Calu3 (cell line): ENCODE data around the gene CFAP299. TPM values are rescaled to one million over a fixed set of nuclear protein-coding genes. Genes with fewer than 3 reads are reported as not detected.

ENCODE experiments used
- BruUV-seq: library from RNA; stranded (reverse); fragments of 400-500 nt; replicated peaks from 2 replicates; lab custom pipeline; 2021; lab: Mats Ljungman, UMichigan
- CTCF ChIA-PET: fragments of 300-600 bp; sonication (Branson Sonifier 250); formaldehyde crosslinking; loops from one replicate; lab custom pipeline; 2022; ENCODE audit warnings: antibody characterized with exemption; lab: Charles Lee
- DNase-seq: peaks from one replicate; pipeline ENCODE4 v3.0.0; 2022
- H3K27ac Mint-ChIP-seq: one replicate; pipeline ENCODE4 v1.8.0; 2022; ENCODE audit warnings: mixed read lengths; ENCODE audit not compliant: unreplicated experiment
- H3K27me3 Mint-ChIP-seq: one replicate; pipeline ENCODE4 v1.8.0; 2022; ENCODE audit warnings: mixed read lengths; ENCODE audit not compliant: unreplicated experiment
- H3K36me3 Mint-ChIP-seq: one replicate; pipeline ENCODE4 v1.8.0; 2022; ENCODE audit warnings: mild to moderate bottlenecking, moderate library complexity, mixed read lengths; ENCODE audit not compliant: insufficient read depth, unreplicated experiment
- H3K4me1 Mint-ChIP-seq: one replicate; pipeline ENCODE4 v1.8.0; 2022; ENCODE audit warnings: mild to moderate bottlenecking, low read depth, mixed read lengths; ENCODE audit not compliant: unreplicated experiment
- H3K4me3 Mint-ChIP-seq: one replicate; pipeline ENCODE4 v1.8.0; 2022; ENCODE audit warnings: mild to moderate bottlenecking, low read depth, moderate library complexity, mixed read lengths; ENCODE audit not compliant: unreplicated experiment
- H3K9me3 Mint-ChIP-seq: one replicate; pipeline ENCODE4 v1.8.0; 2022; ENCODE audit warnings: low read depth, mixed read lengths; ENCODE audit not compliant: unreplicated experiment
- intact Hi-C: fragments of 100-400 bp; cut with micrococcal nuclease; formaldehyde crosslinking; loops from one replicate; pipeline ENCODE4 v1.10.0; 2022; ENCODE audit not compliant: unreplicated experiment
- total RNA-seq: library from RNA; stranded (reverse); gene quantifications from 2 replicates; pipeline ENCODE4 v1.2.3, GENCODE V29; 2022
- TF ChIP-seq, protein P1 (sequence below): fragments of 200-600 bp; IDR thresholded peaks from one replicate; pipeline ENCODE4 v1.8.0; 2022; ENCODE audit warnings: antibody characterized with exemption; ENCODE audit not compliant: unreplicated experiment

CFAP299 gene
- total RNA-seq, 1 experiment from 2014 or later: not detected

DNA sequence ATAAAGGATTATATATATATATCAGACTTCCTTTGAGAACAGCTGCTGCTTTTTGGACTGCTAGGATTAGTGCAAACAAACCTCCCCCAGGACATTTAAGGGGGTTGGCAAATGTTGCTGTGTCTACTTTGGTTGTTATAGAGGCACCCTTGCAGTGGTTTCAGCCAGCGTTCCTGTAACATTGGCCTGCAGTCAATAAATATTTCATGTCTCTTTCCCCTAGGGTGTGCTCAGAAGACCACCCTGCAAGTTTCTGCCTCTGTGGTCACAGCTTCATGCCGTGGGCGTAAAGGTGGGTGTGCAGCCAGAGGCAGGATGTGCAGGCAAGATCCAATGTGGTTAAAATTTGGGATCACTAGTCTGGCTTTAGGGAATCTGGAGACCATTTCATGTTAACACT lies 40.2 kb upstream of the CFAP299 start:
- Mint-ChIP-seq H3K27me3 (no peaks in the 10 kb centered on the region), H3K4me1 (no peaks in the 10 kb centered on the region), H3K9me3 (no peaks in the 10 kb centered on the region), H3K27ac (no peak overlapping the region), H3K4me3 (no peak overlapping the region), H3K36me3 (no peaks in the 10 kb centered on the region)
- TF ChIP-seq, protein P1, sequence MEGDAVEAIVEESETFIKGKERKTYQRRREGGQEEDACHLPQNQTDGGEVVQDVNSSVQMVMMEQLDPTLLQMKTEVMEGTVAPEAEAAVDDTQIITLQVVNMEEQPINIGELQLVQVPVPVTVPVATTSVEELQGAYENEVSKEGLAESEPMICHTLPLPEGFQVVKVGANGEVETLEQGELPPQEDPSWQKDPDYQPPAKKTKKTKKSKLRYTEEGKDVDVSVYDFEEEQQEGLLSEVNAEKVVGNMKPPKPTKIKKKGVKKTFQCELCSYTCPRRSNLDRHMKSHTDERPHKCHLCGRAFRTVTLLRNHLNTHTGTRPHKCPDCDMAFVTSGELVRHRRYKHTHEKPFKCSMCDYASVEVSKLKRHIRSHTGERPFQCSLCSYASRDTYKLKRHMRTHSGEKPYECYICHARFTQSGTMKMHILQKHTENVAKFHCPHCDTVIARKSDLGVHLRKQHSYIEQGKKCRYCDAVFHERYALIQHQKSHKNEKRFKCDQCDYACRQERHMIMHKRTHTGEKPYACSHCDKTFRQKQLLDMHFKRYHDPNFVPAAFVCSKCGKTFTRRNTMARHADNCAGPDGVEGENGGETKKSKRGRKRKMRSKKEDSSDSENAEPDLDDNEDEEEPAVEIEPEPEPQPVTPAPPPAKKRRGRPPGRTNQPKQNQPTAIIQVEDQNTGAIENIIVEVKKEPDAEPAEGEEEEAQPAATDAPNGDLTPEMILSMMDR: no peak
- CTCF ChIA-PET: no interaction called here
- DNase-seq: no peak
- BruUV-seq: no TSS peak
- intact Hi-C loops: no loop called here

DNA sequence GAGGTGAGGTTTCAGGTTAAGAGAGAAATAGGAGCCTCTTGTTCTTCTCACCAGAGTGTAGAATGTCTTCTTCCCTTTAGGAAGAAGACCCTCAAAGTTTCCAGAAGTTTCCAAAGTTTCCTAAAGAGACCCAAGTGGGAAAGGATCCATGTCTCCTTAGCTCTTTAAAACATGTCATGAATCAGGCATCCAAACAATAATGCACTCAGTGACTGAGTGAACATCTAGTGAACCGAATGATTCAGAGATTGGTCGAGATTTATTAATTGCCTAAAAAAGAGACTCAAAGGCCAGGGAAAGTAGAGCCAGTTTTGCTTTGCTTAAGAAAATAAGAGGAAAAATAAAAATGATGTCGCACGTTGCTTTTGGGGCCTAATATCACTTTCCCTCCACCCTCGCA lies 39.7 kb upstream of the CFAP299 start:
- no TSS peak for BruUV-seq
- no peaks in the 10 kb centered on the region for H3K4me1 Mint-ChIP-seq
- no peaks in the 10 kb centered on the region for H3K9me3 Mint-ChIP-seq
- no peaks in the 10 kb centered on the region for H3K27me3 Mint-ChIP-seq
- TF ChIP-seq, protein P1: no peak
- no peak overlapping the region for H3K4me3 Mint-ChIP-seq
- CTCF ChIA-PET: no interaction called here
- no peak for DNase-seq
- H3K27ac Mint-ChIP-seq: no peak overlapping the region
- intact Hi-C loops: no loop called here
- no peaks in the 10 kb centered on the region for H3K36me3 Mint-ChIP-seq

DNA sequence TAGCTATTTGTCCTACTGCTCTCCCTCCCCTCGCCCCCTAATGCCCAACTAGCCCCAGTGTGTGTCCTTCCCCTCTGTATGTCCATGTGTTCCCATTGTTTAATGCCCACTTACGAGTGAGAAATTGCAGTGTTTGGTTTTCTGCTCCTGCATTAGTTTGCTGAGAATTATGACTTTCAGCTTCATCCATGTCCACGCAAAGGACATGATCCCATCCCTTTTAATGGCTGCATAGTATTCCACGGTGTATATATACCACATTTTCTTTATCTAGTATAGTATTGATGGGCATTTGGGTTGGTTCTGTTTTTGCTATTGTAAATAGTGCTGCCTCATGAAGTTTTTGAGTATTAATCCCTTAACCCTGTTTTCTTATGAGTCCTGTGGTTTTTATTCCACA lies 33.6 kb upstream of the CFAP299 start:
- BruUV-seq: no TSS peak
- CTCF ChIA-PET: no interaction called here
- no peaks in the 10 kb centered on the region for H3K9me3 Mint-ChIP-seq

DNA sequence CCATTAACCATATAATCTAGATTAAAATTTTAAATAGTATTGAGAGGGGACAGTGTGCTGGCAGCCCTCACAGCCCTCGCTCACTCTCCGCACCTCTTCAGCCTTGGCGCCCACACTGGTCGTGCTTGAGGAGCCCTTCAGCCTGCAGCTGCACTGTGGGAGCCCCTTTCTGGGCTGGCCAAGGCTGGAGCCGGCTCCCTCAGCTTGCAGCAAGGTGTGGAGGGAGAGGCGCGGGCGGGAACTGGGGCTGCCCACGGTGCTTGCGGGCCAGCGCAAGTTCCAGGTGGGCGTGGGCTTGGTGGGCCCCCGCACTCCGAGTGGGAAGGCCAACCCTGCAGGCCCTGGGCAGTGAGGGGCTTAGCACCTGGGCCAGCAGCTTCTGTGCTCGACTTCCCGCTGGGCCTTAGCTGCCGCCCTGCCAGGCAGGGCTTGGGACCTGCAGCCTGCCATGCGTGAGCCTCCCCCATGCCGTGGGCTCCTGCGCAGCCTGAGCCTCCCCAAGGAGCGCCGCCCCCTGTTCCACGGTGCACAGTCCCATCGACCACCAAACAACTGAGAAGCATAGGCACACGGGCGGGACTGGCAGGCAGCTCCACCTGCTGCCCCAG lies 32.8 kb upstream of the CFAP299 start:
- BruUV-seq: no TSS peak
- TF ChIP-seq, protein P1: no peak
- Mint-ChIP-seq H3K4me1 (peaks cover 4% of the 10 kb centered on the region), H3K27me3 (no peaks in the 10 kb centered on the region), H3K9me3 (no peaks in the 10 kb centered on the region), H3K4me3 (no peak overlapping the region), H3K36me3 (no peaks in the 10 kb centered on the region), H3K27ac (no peak overlapping the region)
- no peak for DNase-seq
- CTCF ChIA-PET: no interaction called here
- intact Hi-C loops: no loop called here

More for the DNA sequence above, 33.6 kb upstream of the CFAP299 start:
- Mint-ChIP-seq H3K36me3 (no peaks in the 10 kb centered on the region), H3K4me1 (no peaks in the 10 kb centered on the region), H3K27ac (no peak overlapping the region), H3K27me3 (no peaks in the 10 kb centered on the region), H3K4me3 (no peak overlapping the region)
- TF ChIP-seq, protein P1: no peak
- no peak for DNase-seq
- intact Hi-C loops: no loop called here
